ENCODE measurements around the gene STKLD1.

The STKLD1 gene

DNA sequence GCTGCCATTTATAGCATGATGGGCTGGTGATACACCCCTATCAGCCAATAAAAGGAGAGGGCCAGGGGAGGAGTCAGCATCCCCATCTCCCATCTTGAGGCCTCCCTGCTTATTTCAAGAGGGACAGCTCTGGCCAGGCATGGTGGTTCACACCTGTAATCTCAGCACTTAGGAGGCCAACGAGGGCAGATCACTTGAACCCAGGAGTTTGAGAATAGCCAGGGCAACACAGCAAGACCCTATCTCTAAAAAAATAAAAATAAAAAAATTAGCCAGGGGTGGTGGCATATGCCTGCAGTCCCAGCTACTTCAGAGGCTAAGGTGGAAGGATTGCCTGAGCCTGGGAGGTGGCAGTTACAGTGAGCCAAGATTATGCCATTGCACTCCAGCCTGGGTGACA is 31.9 kb downstream of the STKLD1 start:
- H3K4me1 Mint-ChIP-seq (ENCODE audit: low read depth): peaks cover 10% of the 10 kb centered on the region
- H3K27me3 Mint-ChIP-seq: no peaks in the 10 kb centered on the region
- intact Hi-C loops (cut with micrococcal nuclease): no loop called here
- peaks cover 97% of the 10 kb centered on the region for H3K36me3 Mint-ChIP-seq (ENCODE audit: low read depth)
- H3K9me3 Mint-ChIP-seq: no peaks in the 10 kb centered on the region
- no peak overlapping the region for H3K27ac Mint-ChIP-seq
- no peak overlapping the region for H3K4me3 Mint-ChIP-seq

DNA sequence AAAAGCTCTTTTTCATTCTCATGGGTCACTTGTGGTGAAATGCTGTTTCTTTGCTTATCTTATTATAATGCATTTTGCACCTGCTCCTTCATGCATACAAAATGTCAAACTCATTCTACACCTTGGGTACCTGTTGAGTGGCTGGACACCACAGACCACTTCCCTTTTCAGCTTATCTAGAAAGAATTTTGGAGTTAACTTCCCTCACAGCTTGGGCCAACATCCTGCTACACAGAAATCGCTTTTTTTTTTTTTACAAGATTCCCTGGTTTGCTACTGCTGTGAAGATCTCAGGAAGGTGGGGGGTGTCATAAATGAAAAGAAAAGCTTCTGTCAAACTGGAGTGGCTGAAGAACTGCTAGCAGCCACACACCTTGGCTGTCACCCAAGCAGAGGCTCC is 39.0 kb downstream of the STKLD1 start:
- no peaks in the 10 kb centered on the region for H3K9me3 Mint-ChIP-seq
- no peak overlapping the region for H3K4me3 Mint-ChIP-seq
- intact Hi-C loops (cut with micrococcal nuclease): no loop called here
- H3K27ac Mint-ChIP-seq: no peak overlapping the region
- no peaks in the 10 kb centered on the region for H3K27me3 Mint-ChIP-seq
- H3K36me3 Mint-ChIP-seq (ENCODE audit: low read depth): peaks cover 70% of the 10 kb centered on the region
- H3K4me1 Mint-ChIP-seq (ENCODE audit: low read depth): peaks cover 42% of the 10 kb centered on the region

DNA sequence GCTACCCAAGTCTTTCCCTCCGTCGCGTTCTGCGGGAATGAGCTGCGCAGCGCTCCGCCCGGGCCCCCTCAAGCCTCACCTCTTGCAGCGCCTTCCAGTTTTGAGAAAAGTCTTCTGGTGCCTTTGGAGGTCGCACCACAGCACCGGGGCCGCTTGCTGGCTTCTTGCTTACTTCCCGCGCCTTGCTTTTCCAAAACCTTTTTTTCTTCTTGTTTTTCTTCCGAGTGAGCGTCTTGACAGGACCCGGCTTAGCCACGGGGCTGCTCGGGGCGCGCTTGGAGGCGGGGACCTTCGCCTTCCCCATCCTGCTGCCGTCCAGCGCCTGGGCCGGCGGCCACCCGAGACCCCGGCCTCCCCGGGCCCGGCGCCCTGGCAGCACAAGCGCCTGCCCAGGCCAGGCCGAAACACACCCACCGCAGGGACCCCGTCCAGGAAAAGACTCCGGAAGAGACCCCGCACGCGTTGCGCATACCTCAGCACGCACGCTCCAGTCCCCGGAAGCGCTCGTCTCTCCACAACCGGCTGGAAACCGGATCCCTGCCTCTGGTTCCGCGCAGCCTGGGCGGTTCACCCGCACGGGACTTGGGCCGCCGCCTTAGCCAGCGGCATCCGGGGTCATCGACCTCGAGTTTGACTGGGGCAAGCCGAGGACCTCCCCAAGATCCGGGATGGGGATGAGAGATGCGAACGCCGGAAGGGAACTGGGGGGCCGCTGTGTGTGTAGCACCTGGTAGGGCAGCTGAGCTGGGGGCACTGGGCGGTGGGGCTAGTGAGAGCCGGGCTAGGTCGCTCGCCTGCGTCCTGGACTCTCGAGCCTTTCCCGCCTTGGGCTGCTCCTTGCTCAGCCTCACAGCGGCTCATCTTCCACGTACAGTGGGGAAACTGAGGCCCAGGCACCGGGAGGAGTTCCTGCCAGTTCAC is 41.6 kb downstream of the STKLD1 start, which contains the start of gene REXO4:
Gene REXO4 (minus strand): TSS at position 470 of the 921 bp plus-strand sequence. CDS start 166 bp downstream, at position 304.
- peaks cover 42% of the 10 kb centered on the region for H3K4me1 Mint-ChIP-seq (ENCODE audit: low read depth)

GRCh38 chr9:133419005-133419404 is 42.8 kb downstream of the STKLD1 start:
- H3K4me1 Mint-ChIP-seq (ENCODE audit: low read depth): peaks cover 40% of the 10 kb centered on the region
- no peak overlapping the region for H3K27ac Mint-ChIP-seq
- peaks cover 3% of the 10 kb centered on the region for H3K27me3 Mint-ChIP-seq
- H3K9me3 Mint-ChIP-seq: no peaks in the 10 kb centered on the region
- peaks cover 32% of the 10 kb centered on the region for H3K36me3 Mint-ChIP-seq (ENCODE audit: low read depth)
- intact Hi-C loops (cut with micrococcal nuclease): no loop called here
- H3K4me3 Mint-ChIP-seq: peak overlapping the region; percentile 92

More for the DNA sequence above, 41.6 kb downstream of the STKLD1 start, which contains the start of gene REXO4:
- Mint-ChIP-seq H3K27me3 (peaks cover 2% of the 10 kb centered on the region), H3K36me3 (ENCODE audit: low read depth) (peaks cover 44% of the 10 kb centered on the region), H3K27ac (peak within 1 kb of the TSS; percentile 93), H3K9me3 (no peaks in the 10 kb centered on the region), H3K4me3 (peak within 1 kb of the TSS; percentile 92)
- intact Hi-C loops (cut with micrococcal nuclease): no loop called here

DNA sequence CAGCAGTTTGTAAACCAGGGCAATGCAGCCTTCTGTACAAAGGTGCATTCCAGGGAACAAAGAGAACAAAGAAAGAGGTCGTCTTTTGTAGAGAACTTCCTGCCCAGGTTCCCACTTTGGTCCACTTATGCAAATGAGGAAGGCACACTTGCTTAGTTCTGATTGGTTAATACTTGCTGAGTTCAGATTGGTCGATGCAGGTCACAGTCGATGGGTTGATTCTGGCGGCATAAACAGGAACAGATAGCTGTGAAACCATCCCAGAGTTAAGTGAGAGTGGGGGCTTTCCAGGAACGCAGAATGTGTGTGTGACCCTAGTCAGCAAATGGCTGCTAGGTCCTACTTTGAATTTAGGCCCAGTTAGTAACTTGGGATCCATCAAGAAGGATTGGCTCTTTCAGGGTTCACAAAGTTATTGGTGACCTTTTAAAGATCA is 44.2 kb downstream of the STKLD1 start:
- intact Hi-C loops (cut with micrococcal nuclease): loop anchor here (5.0 kb wide), 1 partner anchor 37 kb away; the partner anchor contains the start of gene CACFD1
- H3K4me3 Mint-ChIP-seq: no peak overlapping the region
- no peaks in the 10 kb centered on the region for H3K9me3 Mint-ChIP-seq
- H3K27me3 Mint-ChIP-seq: peaks cover 4% of the 10 kb centered on the region
- H3K4me1 Mint-ChIP-seq (ENCODE audit: low read depth): peaks cover 31% of the 10 kb centered on the region
- no peak overlapping the region for H3K27ac Mint-ChIP-seq
- peaks cover 18% of the 10 kb centered on the region for H3K36me3 Mint-ChIP-seq (ENCODE audit: low read depth)

DNA sequence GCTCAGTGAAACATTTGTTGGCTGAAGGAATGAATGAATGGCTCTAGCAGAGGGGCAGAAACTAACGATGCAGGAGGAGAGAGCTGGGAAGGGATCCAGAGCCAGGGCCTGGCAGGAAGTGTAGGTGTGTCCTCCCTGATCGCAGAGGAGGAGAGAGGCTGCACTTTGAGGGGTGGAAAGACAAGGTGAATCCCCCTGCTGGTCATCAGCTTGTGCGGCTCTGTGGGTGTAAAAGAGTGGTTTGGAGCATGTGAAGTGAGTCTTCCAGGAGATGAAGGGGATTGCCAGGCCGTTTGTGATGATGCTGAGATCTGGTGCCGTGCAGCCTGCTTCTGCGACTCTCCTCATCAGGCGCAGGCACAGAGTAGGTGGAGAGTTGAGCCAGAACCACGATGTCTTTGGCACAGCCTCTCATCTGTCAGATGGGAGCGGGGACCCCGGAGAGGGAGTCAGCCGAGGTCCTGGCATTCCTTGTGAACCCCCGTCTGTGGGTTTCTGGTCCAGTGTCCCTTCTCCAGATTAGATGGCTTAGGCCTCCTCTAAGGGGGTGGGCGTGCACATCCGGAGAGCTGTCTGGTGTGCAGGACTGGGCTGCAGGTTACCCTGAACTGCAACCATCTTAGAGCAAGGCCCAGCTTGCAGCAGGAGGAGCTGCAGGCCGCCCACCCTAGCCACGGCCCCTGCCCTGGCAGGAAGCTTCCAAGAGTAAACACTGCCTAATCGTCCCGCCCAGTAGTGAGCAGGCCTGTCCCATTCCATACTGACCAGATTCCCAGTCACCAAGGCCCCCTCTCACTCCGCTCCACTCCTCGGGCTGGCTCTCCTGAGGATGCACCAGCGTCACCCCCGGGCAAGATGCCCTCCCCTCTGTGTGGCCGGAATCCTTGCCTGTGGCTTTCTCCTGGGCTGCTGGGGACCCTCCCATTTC is 45.7 kb downstream of the STKLD1 start, which contains the start of gene ADAMTS13:
Gene ADAMTS13 (plus strand): TSS at position 753 of the 928 bp plus-strand sequence. CDS start 77 bp downstream, at position 830.
- no peak within 1 kb of the TSS for H3K27ac Mint-ChIP-seq

DNA sequence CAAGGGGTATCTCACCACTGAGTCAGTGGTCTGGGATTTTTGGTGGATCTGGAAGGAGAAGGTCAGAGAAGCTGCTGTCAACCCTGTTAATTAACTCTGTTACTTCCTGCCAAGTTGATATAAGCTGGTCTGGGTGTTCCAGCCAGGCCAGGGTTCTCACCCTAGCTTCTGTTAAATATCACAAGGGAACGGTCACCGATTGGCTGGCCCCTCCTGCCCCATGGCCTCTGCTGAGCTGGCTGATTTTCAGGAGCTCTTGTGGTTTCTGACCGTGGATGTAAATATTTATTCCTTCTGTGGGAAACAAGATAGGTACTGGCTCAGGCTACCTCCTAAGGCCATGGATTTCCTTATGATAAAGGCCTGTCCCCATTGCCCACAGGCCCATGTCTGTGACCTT is 47.0 kb downstream of the STKLD1 start:
- intact Hi-C loops (cut with micrococcal nuclease): loop anchor here (5.0 kb wide), 1 partner anchor 34 kb away; the partner anchor contains the start of gene CACFD1
- H3K4me3 Mint-ChIP-seq: no peak overlapping the region
- H3K36me3 Mint-ChIP-seq (ENCODE audit: low read depth): peaks cover 2% of the 10 kb centered on the region

More for the DNA sequence above, 45.7 kb downstream of the STKLD1 start, which contains the start of gene ADAMTS13:
- Mint-ChIP-seq H3K27me3 (peaks cover 16% of the 10 kb centered on the region), H3K9me3 (no peaks in the 10 kb centered on the region), H3K4me1 (ENCODE audit: low read depth) (peaks cover 16% of the 10 kb centered on the region), H3K4me3 (no peak within 1 kb of the TSS), H3K36me3 (ENCODE audit: low read depth) (peaks cover 12% of the 10 kb centered on the region)
- intact Hi-C loops (cut with micrococcal nuclease): loop anchor here (5.0 kb wide), 1 partner anchor 35 kb away; the partner anchor contains the start of gene CACFD1

GRCh38 chr9:133424187-133424586 is 48.0 kb downstream of the STKLD1 start:
- peaks cover 3% of the 10 kb centered on the region for H3K4me1 Mint-ChIP-seq (ENCODE audit: low read depth)

More for the DNA sequence above, 47.0 kb downstream of the STKLD1 start:
- Mint-ChIP-seq H3K27ac (no peak overlapping the region), H3K27me3 (peaks cover 30% of the 10 kb centered on the region), H3K4me1 (ENCODE audit: low read depth) (peaks cover 12% of the 10 kb centered on the region), H3K9me3 (no peaks in the 10 kb centered on the region)

GRCh38 chr9:133425049-133425632 is 49.0 kb downstream of the STKLD1 start:
- H3K4me3 Mint-ChIP-seq: no peak overlapping the region
- no peaks in the 10 kb centered on the region for H3K36me3 Mint-ChIP-seq (ENCODE audit: low read depth)
- no peak overlapping the region for H3K27ac Mint-ChIP-seq
- intact Hi-C loops (cut with micrococcal nuclease): no loop called here
- no peaks in the 10 kb centered on the region for H3K9me3 Mint-ChIP-seq
- H3K4me1 Mint-ChIP-seq (ENCODE audit: low read depth): no peaks in the 10 kb centered on the region
- H3K27me3 Mint-ChIP-seq: peaks cover 46% of the 10 kb centered on the region

More at GRCh38 chr9:133424187-133424586, 48.0 kb downstream of the STKLD1 start:
- peaks cover 37% of the 10 kb centered on the region for H3K27me3 Mint-ChIP-seq
- intact Hi-C loops (cut with micrococcal nuclease): loop anchor here (5.0 kb wide), 1 partner anchor 33 kb away; the partner anchor contains the start of gene CACFD1
- no peak overlapping the region for H3K27ac Mint-ChIP-seq
- no peaks in the 10 kb centered on the region for H3K36me3 Mint-ChIP-seq (ENCODE audit: low read depth)
- H3K4me3 Mint-ChIP-seq: no peak overlapping the region
- no peaks in the 10 kb centered on the region for H3K9me3 Mint-ChIP-seq

DNA sequence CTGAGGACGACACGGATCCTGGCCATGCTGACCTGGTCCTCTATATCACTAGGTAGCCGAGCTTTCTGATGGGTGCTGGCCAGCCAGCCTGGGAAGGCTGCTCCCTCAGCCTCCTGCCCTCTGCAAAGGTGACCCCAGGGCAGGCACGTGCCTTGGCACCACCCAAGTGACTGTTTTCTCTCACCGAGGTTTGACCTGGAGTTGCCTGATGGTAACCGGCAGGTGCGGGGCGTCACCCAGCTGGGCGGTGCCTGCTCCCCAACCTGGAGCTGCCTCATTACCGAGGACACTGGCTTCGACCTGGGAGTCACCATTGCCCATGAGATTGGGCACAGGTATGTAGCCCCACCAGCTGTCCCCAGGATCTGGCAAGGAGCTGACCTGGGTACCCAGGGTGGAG is 49.8 kb downstream of the STKLD1 start:
- Mint-ChIP-seq H3K36me3 (ENCODE audit: low read depth) (no peaks in the 10 kb centered on the region), H3K27me3 (peaks cover 52% of the 10 kb centered on the region), H3K4me1 (ENCODE audit: low read depth) (no peaks in the 10 kb centered on the region), H3K9me3 (no peaks in the 10 kb centered on the region), H3K27ac (no peak overlapping the region), H3K4me3 (no peak overlapping the region)
- intact Hi-C loops (cut with micrococcal nuclease): no loop called here

DNA sequence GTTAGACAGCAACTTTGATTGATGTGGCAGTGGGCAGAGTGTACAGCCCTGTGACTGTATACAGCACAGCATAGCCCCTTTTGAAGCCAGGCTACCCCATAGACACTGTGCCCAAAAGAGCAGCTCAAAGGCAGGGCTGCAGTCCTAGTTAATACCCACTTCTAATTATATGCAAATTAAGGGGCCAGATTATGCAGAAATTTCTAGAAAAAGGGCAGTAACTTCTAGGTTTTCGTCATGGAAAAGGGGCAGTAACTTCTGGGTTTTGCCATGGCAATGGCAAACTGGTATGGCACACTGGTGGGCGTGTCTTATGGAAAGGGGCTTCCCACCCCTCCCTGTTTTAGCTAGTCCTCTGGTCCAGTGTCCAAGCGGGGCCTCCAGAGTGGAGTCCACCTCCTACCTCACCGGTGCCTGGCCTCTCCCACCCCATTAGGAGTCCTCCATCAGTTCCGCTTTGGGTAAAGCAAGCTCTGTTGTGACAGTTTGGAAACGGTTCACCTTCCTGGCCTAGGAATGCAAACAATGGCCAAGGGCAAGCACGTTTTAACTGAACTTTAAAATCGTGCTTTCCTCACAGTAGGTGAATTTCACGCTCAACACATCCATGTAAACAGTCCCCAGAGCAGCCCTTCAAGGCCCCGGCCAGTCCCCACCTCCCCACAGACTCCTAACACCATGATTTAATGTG is 51.6 kb downstream of the STKLD1 start:
- no peaks in the 10 kb centered on the region for H3K9me3 Mint-ChIP-seq
- intact Hi-C loops (cut with micrococcal nuclease): no loop called here
- H3K27me3 Mint-ChIP-seq: peaks cover 53% of the 10 kb centered on the region
- no peak overlapping the region for H3K27ac Mint-ChIP-seq
- H3K4me3 Mint-ChIP-seq: no peak overlapping the region
- no peaks in the 10 kb centered on the region for H3K4me1 Mint-ChIP-seq (ENCODE audit: low read depth)
- H3K36me3 Mint-ChIP-seq (ENCODE audit: low read depth): no peaks in the 10 kb centered on the region

GRCh38 chr9:133428617-133429101 is 52.5 kb downstream of the STKLD1 start:
- intact Hi-C loops (cut with micrococcal nuclease): no loop called here
- no peak overlapping the region for H3K4me3 Mint-ChIP-seq
- no peaks in the 10 kb centered on the region for H3K4me1 Mint-ChIP-seq (ENCODE audit: low read depth)
- H3K27me3 Mint-ChIP-seq: peaks cover 54% of the 10 kb centered on the region
- no peak overlapping the region for H3K27ac Mint-ChIP-seq
- H3K9me3 Mint-ChIP-seq: no peaks in the 10 kb centered on the region
- no peaks in the 10 kb centered on the region for H3K36me3 Mint-ChIP-seq (ENCODE audit: low read depth)
